HT-29 (cell line): ENCODE results near the gene MAP3K5. TPM values are rescaled to one million over a fixed set of nuclear protein-coding genes. Genes with fewer than 3 reads are reported as not detected.

ENCODE experiments used
- DNase-seq: peaks from one replicate; pipeline ENCODE4 v3.0.0-alpha.2; 2015; ENCODE audit warnings: low spot score
- small RNA-seq: library from RNA; depleted of rRNA; stranded (forward); fragments of <200 nt; gene quantifications from one replicate; pipeline ENCODE3, GENCODE V24; 2014
- total RNA-seq: library from RNA; depleted of rRNA; stranded (reverse); fragments of >200 nt; shearing (Covaris generic); gene quantifications from 2 replicates; pipeline ENCODE4 v1.2.3, GENCODE V29; 2014; rRNA removed

The MAP3K5 gene
- total RNA-seq, 1 experiment from 2014 or later: 11.8 TPM

DNA sequence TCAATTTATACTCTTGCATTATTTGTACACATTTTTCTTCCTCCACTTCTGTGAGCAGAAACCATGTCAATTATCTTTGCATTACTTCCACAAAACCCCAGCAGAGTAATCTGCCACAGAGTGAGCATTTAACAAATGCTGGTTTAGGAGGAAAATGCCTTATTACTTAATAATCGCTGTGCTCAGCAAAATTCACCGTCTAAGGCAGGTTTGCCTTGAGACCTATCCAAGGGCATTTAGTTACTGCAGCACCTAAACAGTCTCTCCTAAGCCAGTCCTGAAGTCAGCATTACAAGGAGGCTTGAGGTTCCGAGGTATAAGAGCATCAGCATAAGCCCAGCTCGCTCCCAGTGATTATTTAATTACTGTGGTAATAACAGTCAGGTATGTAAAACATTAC is 270.4 kb downstream of the MAP3K5 start:
- DNase-seq: no peak

DNA sequence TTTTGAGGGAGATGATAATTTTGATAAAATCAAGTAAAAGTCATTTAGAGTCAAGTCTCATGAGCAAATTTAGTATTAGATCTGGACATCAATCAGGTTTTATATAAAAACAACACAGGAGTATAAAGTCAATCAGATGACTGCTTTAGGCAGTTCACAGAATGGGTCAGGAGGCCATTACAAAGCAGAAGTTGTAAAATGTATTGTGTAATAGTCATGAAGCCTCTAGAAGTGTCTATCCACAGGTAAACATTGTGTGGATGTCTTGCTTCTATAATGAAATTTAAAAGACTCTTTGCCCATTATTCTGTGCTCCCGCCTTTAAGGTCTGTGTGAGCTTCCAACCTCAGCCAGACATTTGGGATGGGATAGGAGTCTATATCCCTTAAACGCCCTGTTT is 270.9 kb downstream of the MAP3K5 start:
- no peak for DNase-seq

- no peak for DNase-seq
Observed at GRCh38 chr6:136520517-136520916, 271.8 kb downstream of the MAP3K5 start.

GRCh38 chr6:136517582-136517981 is 274.7 kb downstream of the MAP3K5 start:
- no peak for DNase-seq

DNA sequence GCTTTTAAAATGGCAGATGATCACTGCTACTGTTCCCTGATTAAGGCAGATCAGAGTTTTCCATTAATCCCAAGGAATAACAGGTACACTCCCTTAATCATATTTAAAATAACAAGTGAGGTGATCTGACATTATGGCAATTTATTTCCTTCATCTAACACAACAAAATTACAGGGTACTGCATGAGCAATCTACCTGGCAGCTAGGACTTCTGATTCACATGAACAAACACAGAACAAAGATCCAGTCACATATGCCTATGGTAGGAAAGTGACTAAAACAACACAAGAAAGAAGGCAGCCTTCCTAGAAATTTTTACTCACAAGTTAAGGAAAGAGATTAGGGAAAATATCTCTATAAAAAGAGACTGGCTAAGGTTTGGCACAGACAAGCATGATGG is 275.3 kb downstream of the MAP3K5 start:
- no peak for DNase-seq

GRCh38 chr6:136514591-136514990 is 277.7 kb downstream of the MAP3K5 start:
- DNase-seq: no peak

GRCh38 chr6:136511926-136512325 is 280.4 kb downstream of the MAP3K5 start:
- DNase-seq: peak; percentile 24

DNA sequence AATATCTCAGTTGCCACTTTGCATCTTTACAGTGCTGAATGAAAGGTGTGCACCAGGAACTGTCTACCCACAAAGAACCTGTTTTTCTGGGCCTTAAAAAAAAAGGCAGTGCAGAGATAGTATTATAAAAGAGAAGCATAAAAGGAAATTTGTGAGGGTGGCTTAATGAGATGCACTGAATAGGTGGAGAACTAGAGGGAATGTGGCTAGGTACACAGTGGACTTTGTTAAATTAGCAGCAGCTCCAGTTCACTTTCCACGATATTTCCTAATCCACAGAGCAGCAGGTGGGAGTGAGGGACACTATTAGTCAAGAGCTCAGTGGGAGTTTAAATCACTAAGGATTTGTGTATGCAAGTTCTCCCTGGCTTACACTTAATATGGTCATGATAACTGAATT is 280.9 kb downstream of the MAP3K5 start:
- DNase-seq: peak; percentile 60

- DNase-seq: no peak
Observed at GRCh38 chr6:136510782-136511181, 281.5 kb downstream of the MAP3K5 start.

- no peak for DNase-seq
Observed at GRCh38 chr6:136510299-136510698, 282.0 kb downstream of the MAP3K5 start.

DNA sequence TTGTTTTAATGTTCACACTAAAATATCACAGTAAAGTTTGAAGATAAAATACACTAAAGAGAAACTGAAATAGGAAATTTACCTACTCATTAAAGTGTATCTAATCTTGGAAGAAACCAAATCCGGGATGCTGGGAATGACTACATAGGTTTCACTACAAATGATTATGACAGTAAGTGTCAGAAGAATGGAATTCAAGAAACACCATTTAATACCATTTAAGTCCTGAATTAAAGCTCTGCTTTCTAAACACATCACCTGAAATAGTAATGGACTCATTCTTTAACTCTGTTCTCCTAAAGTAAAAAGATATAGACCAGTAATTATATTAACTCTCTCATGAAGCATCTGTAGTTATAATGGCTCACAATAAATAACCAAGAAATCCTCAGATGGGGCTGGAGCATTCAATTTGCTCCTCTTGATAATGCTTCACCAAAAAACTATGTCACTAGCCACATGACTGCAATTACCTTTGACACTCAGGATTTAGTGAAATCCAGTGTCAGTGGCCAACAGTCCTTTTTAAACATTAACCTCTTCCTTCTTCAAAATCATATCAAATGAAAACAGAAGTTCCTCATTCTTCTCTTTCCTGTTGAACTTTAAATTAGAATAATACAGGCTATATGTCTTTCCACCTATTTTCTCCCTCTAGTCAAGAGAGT is 283.4 kb downstream of the MAP3K5 start:
- no peak for DNase-seq

Small RNAs within 50 kb of the gene (small RNA-seq; reads per million reads assigned to genes)
- 0.43 reads per million for gene RNA5SP219

Other genes with a start within 250 kb of the MAP3K5 start
- 42.1 and 44.6 TPM in 2 replicates for gene MAP7, start 242.1 kb downstream of the MAP3K5 start, total RNA-seq
- 16.5 and 19.5 TPM in 2 replicates for gene PEX7, start 30.1 kb upstream of the MAP3K5 start, total RNA-seq
- 0.05 and 0.66 TPM in 2 replicates for gene SLC35D3, start 129.8 kb upstream of the MAP3K5 start, total RNA-seq